GM12873 (cell line): Measurements from ENCODE around the gene ACAD11.
A peak's percentile ranks its signal among the peaks of the same experiment; 100 is the strongest.

Experiments
- CTCF ChIP-seq: IDR thresholded peaks from 2 replicates; pipeline ENCODE4 v1.5.1; 2012; ENCODE audit warnings: low read depth, mild to moderate bottlenecking, moderate library complexity, low read length, control low read depth; ENCODE audit not compliant: insufficient read depth; ENCODE audit errors: missing control alignments

Gene ACAD11

DNA sequence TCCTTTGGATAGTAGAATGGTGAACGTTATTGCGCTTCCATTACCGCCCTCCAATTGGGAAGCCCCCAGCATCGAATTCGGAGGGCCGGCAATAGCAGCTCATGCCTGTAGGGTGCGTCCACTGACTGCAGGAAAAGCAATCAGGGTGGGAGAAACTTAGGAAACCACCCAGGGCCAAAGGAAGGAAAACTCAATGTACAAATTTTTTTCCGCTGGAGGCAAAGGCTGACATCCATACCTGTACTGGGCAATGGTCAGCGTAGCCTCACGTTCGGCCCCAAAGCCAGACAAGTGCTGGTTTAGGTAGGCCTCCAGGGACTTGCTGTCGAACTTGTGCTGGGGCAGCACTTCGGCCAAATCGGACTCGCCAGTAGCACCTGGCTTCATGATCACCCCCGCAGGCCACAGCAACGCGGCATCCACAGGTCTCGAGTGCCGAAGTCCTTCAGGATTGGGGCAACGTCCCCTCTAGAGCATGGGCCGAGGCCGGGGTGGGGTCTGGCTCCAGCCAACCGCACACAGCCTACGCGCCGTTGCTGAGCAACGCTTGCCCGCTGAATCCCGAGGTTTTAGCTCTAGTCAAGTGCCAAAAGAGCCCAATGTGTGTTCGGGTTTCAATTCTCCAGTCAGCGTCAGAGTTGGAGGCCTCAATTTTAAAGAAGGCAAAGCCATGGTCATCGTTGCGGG is at the start of gene ACAD11:
ACAD11 (minus strand) TSS at position 445 of the 687 bp plus-strand sequence; CDS start at position 387, 58 bp downstream.
- peak; percentile 74 for TF ChIP-seq CTCF

DNA sequence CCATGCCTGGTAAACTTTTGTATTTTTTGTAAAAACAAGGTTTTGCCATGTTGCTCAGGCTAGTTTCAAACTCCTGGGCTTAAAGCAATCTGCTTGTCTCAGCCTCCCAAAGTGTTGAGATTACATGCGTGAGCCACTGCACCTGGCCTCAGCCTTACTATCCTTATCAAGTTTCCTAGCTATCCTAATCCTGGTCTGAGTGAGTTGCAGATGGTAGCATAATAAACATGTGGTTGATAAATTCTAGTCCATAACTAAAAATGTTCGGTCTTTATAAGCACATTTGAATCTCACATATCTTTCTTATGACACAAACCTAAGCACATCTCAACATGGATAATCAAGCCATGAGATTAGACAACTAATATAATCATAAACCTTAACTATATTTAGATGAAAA is 44.1 kb upstream of the ACAD11 start:
- TF ChIP-seq CTCF = no peak

- no peak for TF ChIP-seq CTCF
Measured at GRCh38 chr3:132695422-132695821, 35.8 kb upstream of the ACAD11 start.

GRCh38 chr3:132694991-132695390 is 35.4 kb upstream of the ACAD11 start:
- TF ChIP-seq CTCF = no peak

- TF ChIP-seq CTCF = no peak
Measured at GRCh38 chr3:132690040-132690439, 30.4 kb upstream of the ACAD11 start.

- TF ChIP-seq CTCF = no peak
Measured at GRCh38 chr3:132682201-132682600, 22.6 kb upstream of the ACAD11 start.

DNA sequence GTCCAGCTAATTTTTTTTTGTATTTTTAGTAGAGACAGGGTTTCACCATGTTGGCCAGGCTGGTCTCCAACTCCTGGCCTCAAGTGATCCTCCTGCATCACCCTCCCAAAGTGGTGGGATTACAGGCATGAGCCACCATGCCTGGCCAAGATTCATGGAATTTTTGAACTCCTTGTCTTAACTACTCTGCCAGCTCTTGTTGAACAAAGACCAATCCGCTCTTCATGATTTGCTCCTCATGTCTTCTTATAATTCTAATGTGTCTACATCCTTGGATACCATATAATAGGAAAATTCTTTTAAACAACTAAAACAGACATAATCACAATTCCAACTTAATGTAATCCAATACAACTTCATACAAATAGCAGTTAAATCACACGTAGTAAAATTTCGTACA is 21.8 kb upstream of the ACAD11 start:
- no peak for TF ChIP-seq CTCF
